NCI-H2196 treated with DMSO at 0.1 percent for 48 hours (cell line): ENCODE data around the gene DDR1.

Experiments used
- DNase-seq: peaks from one replicate; lab custom pipeline; 2025; ENCODE audit not compliant: unreplicated experiment; lab: John Stamatoyannopoulos, UW

DDR1 gene

DNA sequence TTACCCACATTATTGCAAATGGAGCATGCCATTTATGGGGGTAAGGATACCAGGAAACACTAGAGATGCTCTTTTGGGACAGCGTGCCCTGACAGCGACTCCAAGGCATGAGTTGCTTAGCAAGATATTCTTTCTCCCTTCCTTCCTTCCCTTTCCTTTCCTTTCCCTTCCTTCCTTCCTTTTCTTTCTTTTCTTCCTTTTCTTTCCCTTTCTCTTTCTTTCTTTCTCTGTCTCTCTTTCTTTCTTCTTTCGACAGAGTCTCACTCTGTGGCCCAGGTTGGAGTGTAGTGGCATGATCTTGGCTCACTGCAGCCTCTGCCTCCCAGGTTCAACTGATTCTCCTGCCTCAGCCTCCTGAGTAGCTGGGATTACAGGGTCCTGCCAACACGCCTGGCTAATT lies 59.7 kb downstream of the DDR1 start:
- no peak for DNase-seq

DNA sequence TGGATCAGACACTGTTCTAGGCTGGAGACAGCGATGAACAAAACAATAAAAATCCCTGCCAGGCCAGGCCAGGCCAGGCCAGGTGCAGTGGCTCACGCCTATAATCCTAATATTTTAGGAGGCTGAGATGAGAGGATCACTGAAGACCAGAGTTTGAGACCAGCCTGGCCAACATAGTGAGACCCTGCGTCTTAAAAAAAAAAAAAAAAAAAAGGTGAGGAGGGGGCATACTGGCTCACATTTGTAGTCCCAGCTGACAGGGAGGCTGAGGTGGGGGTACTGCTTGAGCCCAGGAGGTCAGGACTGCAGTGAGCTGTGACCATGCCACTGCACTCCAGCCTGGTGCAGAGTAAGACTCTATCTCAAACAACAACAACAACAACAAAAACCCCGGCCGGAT lies 61.0 kb downstream of the DDR1 start:
- no peak for DNase-seq

GRCh38 chr6:30947231-30947630 lies 62.9 kb downstream of the DDR1 start:
- DNase-seq: no peak

- DNase-seq: no peak
Measured at GRCh38 chr6:30948811-30949210, 64.5 kb downstream of the DDR1 start.
